ENCODE results near the gene PTGFRN.

The PTGFRN gene

DNA sequence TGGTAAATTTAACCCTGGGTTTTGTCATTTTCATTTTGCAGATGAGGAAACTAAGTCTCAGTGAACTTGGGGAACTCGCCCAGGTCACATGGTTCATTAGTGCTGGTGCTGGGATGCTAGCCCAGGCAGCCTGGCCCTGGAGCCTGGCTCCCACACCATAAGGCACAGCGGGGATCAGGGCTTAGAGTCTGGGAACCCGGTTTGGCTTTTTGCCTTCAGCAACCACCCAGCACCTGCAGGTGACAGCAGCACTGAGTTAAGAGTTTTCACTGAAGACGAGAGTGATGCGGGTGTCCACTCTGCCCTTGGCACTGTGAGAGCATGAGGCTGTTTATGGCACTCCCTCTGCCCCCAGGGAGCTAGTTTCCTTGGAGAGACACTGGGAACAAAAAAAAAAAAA lies 73.4 kb downstream of the PTGFRN start:
- no peak for TF ChIP-seq FOXM1 (IDR thresholded peaks at IDR 0.05; ENCODE audit: borderline replicate concordance)
- TF ChIP-seq ARNT (IDR thresholded peaks at IDR 0.05): no peak
- TF ChIP-seq ELF4 (IDR thresholded peaks at IDR 0.05): no peak
- TF ChIP-seq SP1 (IDR thresholded peaks at IDR 0.05): no peak
- no peak for TF ChIP-seq CTBP1 (IDR thresholded peaks at IDR 0.05; ENCODE audit: borderline replicate concordance)
- no peak for TF ChIP-seq BHLHE40 (IDR thresholded peaks at IDR 0.05; ENCODE audit: borderline replicate concordance)
- no peak for TF ChIP-seq FOXA1 (IDR thresholded peaks at IDR 0.05)
- no peak for TF ChIP-seq HDGF (IDR thresholded peaks at IDR 0.05; ENCODE audit: borderline replicate concordance)
- no peak for DNase-seq (ENCODE audit: extremely low spot score)
- CTCF ChIA-PET: no interaction called here
- POLR2A ChIA-PET: no interaction called here

DNA sequence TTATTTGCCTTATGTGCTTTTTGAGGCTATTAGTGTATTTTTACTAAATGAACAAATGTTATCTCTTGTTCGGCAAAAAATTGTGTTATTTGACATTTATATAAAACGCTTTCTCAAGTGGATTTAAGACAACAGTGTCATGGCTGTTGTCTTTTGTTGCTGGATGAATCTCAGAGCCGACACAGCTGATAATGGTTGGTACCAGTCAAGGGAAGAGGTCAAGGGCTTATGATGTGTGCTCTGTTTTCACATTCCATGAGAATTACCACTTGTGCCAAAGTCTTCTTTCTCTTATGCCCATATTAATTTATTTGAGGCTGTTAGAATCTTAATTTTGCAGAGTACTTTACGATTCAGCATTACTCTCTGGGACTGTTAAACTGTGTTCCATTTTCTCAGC lies 74.0 kb downstream of the PTGFRN start:
- no peak for DNase-seq (ENCODE audit: extremely low spot score)
- TF ChIP-seq FOXM1 (IDR thresholded peaks at IDR 0.05; ENCODE audit: borderline replicate concordance) (no peak), LEF1 (IDR thresholded peaks at IDR 0.05; ENCODE audit: borderline replicate concordance) (no peak), L3MBTL2 (conservative IDR thresholded peaks at IDR 0.05) (no peak), ELF4 (IDR thresholded peaks at IDR 0.05) (no peak), SUZ12 (IDR thresholded peaks at IDR 0.05) (no peak), ZNF384 (IDR thresholded peaks at IDR 0.05) (no peak), TARDBP (IDR thresholded peaks at IDR 0.05) (no peak), SP1 (IDR thresholded peaks at IDR 0.05) (no peak), BHLHE40 (IDR thresholded peaks at IDR 0.05; ENCODE audit: borderline replicate concordance) (no peak)
- POLR2A ChIA-PET: no interaction called here
- CTCF ChIA-PET: no interaction called here

DNA sequence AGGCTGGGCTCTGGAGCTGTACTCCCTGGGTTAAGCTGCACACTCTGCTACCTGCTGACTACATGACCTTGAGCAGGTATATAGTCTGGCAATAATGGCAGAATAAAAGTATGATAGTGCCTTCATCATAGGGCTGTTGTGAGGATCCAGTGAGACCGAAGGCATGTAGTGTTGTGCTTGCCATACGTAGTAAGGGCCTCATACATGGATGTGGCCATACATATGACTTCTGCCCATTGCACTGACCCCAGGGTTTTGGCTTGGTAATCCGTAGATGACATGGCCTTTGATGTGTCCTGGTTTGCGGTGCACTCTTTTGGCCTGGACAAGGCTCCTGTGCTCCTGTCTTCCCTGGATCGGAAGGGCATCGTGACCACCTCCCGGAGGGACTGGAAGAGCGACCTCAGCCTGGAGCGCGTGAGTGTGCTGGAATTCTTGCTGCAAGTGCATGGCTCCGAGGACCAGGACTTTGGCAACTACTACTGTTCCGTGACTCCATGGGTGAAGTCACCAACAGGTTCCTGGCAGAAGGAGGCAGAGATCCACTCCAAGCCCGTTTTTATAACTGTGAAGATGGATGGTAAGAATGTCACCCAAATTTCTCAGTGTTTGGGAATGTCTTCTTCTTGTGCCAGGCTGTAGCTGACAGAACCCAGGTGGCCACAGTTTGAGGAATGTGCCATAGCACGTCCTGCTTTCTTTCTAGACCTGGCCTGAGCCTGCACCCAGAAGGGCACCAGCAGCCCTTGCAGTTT lies 74.9 kb downstream of the PTGFRN start:
- no peak for DNase-seq (ENCODE audit: extremely low spot score)
- ChIA-PET CTCF (no interaction called here), POLR2A (no interaction called here)
- no peak for TF ChIP-seq NFRKB (IDR thresholded peaks at IDR 0.05)
- TF ChIP-seq SP1 (IDR thresholded peaks at IDR 0.05): no peak
- TF ChIP-seq ZNF384 (IDR thresholded peaks at IDR 0.05): no peak
- no peak for TF ChIP-seq HDGF (IDR thresholded peaks at IDR 0.05; ENCODE audit: borderline replicate concordance)
- no peak for TF ChIP-seq ARNT (IDR thresholded peaks at IDR 0.05)
- TF ChIP-seq SUZ12 (IDR thresholded peaks at IDR 0.05): no peak
- TF ChIP-seq CTBP1 (IDR thresholded peaks at IDR 0.05; ENCODE audit: borderline replicate concordance): no peak
- TF ChIP-seq ELF4 (IDR thresholded peaks at IDR 0.05): no peak
- TF ChIP-seq BHLHE40 (IDR thresholded peaks at IDR 0.05; ENCODE audit: borderline replicate concordance): no peak
- TF ChIP-seq LEF1 (IDR thresholded peaks at IDR 0.05; ENCODE audit: borderline replicate concordance): no peak
- TF ChIP-seq, protein P1, sequence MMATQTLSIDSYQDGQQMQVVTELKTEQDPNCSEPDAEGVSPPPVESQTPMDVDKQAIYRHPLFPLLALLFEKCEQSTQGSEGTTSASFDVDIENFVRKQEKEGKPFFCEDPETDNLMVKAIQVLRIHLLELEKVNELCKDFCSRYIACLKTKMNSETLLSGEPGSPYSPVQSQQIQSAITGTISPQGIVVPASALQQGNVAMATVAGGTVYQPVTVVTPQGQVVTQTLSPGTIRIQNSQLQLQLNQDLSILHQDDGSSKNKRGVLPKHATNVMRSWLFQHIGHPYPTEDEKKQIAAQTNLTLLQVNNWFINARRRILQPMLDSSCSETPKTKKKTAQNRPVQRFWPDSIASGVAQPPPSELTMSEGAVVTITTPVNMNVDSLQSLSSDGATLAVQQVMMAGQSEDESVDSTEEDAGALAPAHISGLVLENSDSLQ (IDR thresholded peaks at IDR 0.05): no peak
- TF ChIP-seq FOXM1 (IDR thresholded peaks at IDR 0.05; ENCODE audit: borderline replicate concordance): no peak
- TF ChIP-seq TARDBP (IDR thresholded peaks at IDR 0.05): no peak
- TF ChIP-seq FOXK2 (IDR thresholded peaks at IDR 0.05): no peak
- no peak for TF ChIP-seq FOXA1 (IDR thresholded peaks at IDR 0.05)
- no peak for TF ChIP-seq L3MBTL2 (conservative IDR thresholded peaks at IDR 0.05)

DNA sequence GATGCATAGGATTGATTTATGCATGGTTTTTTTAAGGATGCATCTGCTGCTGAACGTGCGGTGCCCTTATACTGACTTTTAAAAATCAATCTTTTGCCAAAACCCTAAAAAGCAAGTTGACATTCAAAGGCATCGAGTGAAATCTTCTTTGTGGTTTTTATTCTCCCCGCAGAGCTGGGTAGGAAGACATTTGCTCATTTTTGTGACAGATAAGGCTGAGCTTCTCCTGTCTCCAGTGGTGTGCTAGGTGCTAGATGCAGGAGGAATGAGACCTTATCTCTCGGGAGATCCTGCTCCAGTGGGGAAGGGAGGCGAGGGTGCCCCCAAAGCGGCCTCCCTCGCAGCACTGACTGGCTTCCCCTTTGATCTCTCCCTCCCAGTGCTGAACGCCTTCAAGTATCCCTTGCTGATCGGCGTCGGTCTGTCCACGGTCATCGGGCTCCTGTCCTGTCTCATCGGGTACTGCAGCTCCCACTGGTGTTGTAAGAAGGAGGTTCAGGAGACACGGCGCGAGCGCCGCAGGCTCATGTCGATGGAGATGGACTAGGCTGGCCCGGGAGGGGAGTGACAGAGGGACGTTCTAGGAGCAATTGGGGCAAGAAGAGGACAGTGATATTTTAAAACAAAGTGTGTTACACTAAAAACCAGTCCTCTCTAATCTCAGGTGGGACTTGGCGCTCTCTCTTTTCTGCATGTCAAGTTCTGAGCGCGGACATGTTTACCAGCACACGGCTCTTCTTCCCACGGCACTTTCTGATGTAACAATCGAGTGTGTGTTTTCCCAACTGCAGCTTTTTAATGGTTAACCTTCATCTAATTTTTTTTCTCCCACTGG lies 76.9 kb downstream of the PTGFRN start:
- TF ChIP-seq LEF1 (IDR thresholded peaks at IDR 0.05; ENCODE audit: borderline replicate concordance) (no peak), L3MBTL2 (conservative IDR thresholded peaks at IDR 0.05) (no peak), FOXM1 (IDR thresholded peaks at IDR 0.05; ENCODE audit: borderline replicate concordance) (no peak), ZNF384 (IDR thresholded peaks at IDR 0.05) (no peak), SUZ12 (IDR thresholded peaks at IDR 0.05) (no peak), FOXA1 (IDR thresholded peaks at IDR 0.05) (no peak), NFRKB (IDR thresholded peaks at IDR 0.05) (no peak), ARNT (IDR thresholded peaks at IDR 0.05) (no peak), FOXK2 (IDR thresholded peaks at IDR 0.05) (no peak), TARDBP (IDR thresholded peaks at IDR 0.05) (no peak), BHLHE40 (IDR thresholded peaks at IDR 0.05; ENCODE audit: borderline replicate concordance) (no peak), HDGF (IDR thresholded peaks at IDR 0.05; ENCODE audit: borderline replicate concordance) (no peak), CTBP1 (IDR thresholded peaks at IDR 0.05; ENCODE audit: borderline replicate concordance) (no peak), SP1 (IDR thresholded peaks at IDR 0.05) (no peak), ELF4 (IDR thresholded peaks at IDR 0.05) (no peak)
- TF ChIP-seq, protein P1 (IDR thresholded peaks at IDR 0.05): no peak
- POLR2A ChIA-PET: no interaction called here
- CTCF ChIA-PET: interaction anchor here (0.6 kb wide), 1 partner anchor 67 kb away, joined by 3 read pairs; no protein-coding TSS in a partner anchor
- no peak for DNase-seq (ENCODE audit: extremely low spot score)

DNA sequence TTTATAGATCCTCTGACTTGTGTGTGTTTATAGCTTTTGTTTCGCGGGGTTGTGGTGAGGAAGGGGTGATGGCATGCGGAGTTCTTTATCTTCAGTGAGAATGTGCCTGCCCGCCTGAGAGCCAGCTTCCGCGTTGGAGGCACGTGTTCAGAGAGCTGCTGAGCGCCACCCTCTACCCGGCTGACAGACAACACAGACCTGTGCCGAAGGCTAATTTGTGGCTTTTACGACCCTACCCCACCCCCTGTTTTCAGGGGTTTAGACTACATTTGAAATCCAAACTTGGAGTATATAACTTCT lies 77.5 kb downstream of the PTGFRN start:
- TF ChIP-seq ARNT (IDR thresholded peaks at IDR 0.05) (no peak), ZNF384 (IDR thresholded peaks at IDR 0.05) (no peak), FOXA1 (IDR thresholded peaks at IDR 0.05) (no peak), NFRKB (IDR thresholded peaks at IDR 0.05) (no peak), ELF4 (IDR thresholded peaks at IDR 0.05) (no peak), LEF1 (IDR thresholded peaks at IDR 0.05; ENCODE audit: borderline replicate concordance) (no peak), BHLHE40 (IDR thresholded peaks at IDR 0.05; ENCODE audit: borderline replicate concordance) (no peak), HDGF (IDR thresholded peaks at IDR 0.05; ENCODE audit: borderline replicate concordance) (no peak), TARDBP (IDR thresholded peaks at IDR 0.05) (no peak), L3MBTL2 (conservative IDR thresholded peaks at IDR 0.05) (no peak; the same call in 1 of the 2 replicates), SP1 (IDR thresholded peaks at IDR 0.05) (no peak), SUZ12 (IDR thresholded peaks at IDR 0.05) (no peak), FOXK2 (IDR thresholded peaks at IDR 0.05) (no peak), FOXM1 (IDR thresholded peaks at IDR 0.05; ENCODE audit: borderline replicate concordance) (no peak), CTBP1 (IDR thresholded peaks at IDR 0.05; ENCODE audit: borderline replicate concordance) (no peak)
- TF ChIP-seq, protein P1 (IDR thresholded peaks at IDR 0.05): no peak
- ChIA-PET POLR2A (no interaction called here), CTCF (interaction anchor here (0.6 kb wide), 1 partner anchor 67 kb away, joined by 3 read pairs; no protein-coding TSS in a partner anchor)
- no peak for DNase-seq (ENCODE audit: extremely low spot score)

All from HEK293T (cell line).